Breast epithelium (tissue), 3 donors: Measurements from ENCODE around the gene TMEM115.

Experiments
- CTCF ChIP-seq, 3 donors: fragments of 450-650 bp; IDR thresholded peaks; one replicate each; pipeline ENCODE4 v1.5.1; 2016 to 2017; ENCODE audit warnings: antibody characterized with exemption in 3 of 3, mild to moderate bottlenecking in 3 of 3, moderate library complexity in 3 of 3
- POLR2A ChIP-seq: fragments of 450-650 bp; IDR thresholded peaks from one replicate; pipeline ENCODE4 v1.6.1; 2016; ENCODE audit warnings: antibody characterized with exemption, mild to moderate bottlenecking, moderate library complexity
- POLR2AphosphoS5 ChIP-seq, 3 donors: sonication (generic); formaldehyde crosslinking; IDR thresholded peaks; one replicate each; pipeline ENCODE4 v1.6.1; 2017; ENCODE audit warnings: antibody characterized with exemption in 3 of 3

- TF ChIP-seq POLR2A (no peak), CTCF (IDR thresholded peaks at IDR 0.05) (no peak), POLR2AphosphoS5 (IDR thresholded peaks at IDR 0.05) (no peak)
Observed at GRCh38 chr3:50364573-50365079, 5.3 kb upstream of the TMEM115 start.
